ENCODE results near the gene MIAT.

GRCh38 chr22:26610072-26610958, 47.1 kb upstream of the MIAT start:
- no peak for TF ChIP-seq CTCF (conservative IDR thresholded peaks at IDR 0.05; ENCODE audit: low read length)
- TF ChIP-seq EZH2phosphoT487 (IDR thresholded peaks at IDR 0.05; ENCODE audit: borderline replicate concordance) = no peak

Data from Loucy (cell line).